A549 (cell line): ENCODE measurements around the gene MRPS26. TPM values are rescaled to one million over a fixed set of nuclear protein-coding genes. Genes with fewer than 3 reads are reported as not detected.
A peak's percentile ranks its signal among the peaks of the same experiment; 100 is the strongest.

Experiments
- ATAC-seq, 2 experiments: fragments of 200-7000 bp in 1 of 2; fragments of >200 bp in 1 of 2; cut with Nextera tagmentation in 1 of 2; cut with Tn5 transposase in 1 of 2; 3 replicates each; pipeline versions ENCODE4 v1.8.0 to v1.9.1; 2018 to 2020; ENCODE audit warnings: mild to moderate bottlenecking in 1 of 2, moderate library complexity in 1 of 2
- CTCF ChIA-PET: fragments of 300-600 bp; sonication (Branson Sonifier 250); formaldehyde crosslinking; extraction: SDS; loops from one replicate; lab custom pipeline; 2021; ENCODE audit warnings: antibody characterized with exemption, inconsistent platforms; lab: Yijun Ruan, JAX
- POLR2A ChIA-PET: fragments of 350-600 bp; formaldehyde crosslinking; extraction: SDS; loops from one replicate; lab custom pipeline; 2021; ENCODE audit warnings: antibody characterized with exemption, inconsistent platforms; lab: Yijun Ruan, JAX
- DNase-seq, 2 experiments: peaks; one replicate each; pipeline versions ENCODE4 v3.0.0 to v3.0.0-alpha.2; 2011 to 2016; ENCODE audit warnings: low read depth in 1 of 2, low spot score in 1 of 2
- FAIRE-seq: peaks from 2 replicates; lab custom pipeline; 2011; peaks lifted over from hg19 to GRCh38; lab: Jason Lieb, UNC
- H3K27ac ChIP-seq, 2 experiments: fragments of >200 bp; sonication (Bioruptor Twin); formaldehyde crosslinking; 3 replicates each; pipeline ENCODE4 v1.5.1; 2016 to 2017
- H3K4me1 ChIP-seq: fragments of >200 bp; sonication (Bioruptor Twin); formaldehyde crosslinking; 3 replicates; pipeline ENCODE4 v1.6.1; 2016
- H3K4me2 ChIP-seq: fragments of >200 bp; sonication (Bioruptor Twin); formaldehyde crosslinking; 3 replicates; pipeline ENCODE4 v1.6.1; 2016
- H3K4me3 ChIP-seq: fragments of >200 bp; sonication (Bioruptor Twin); formaldehyde crosslinking; 3 replicates; pipeline ENCODE4 v1.5.1; 2016
- H3K9me3 ChIP-seq: fragments of >200 bp; sonication (Bioruptor Twin); formaldehyde crosslinking; 3 replicates; pipeline ENCODE4 v1.6.1; 2016
- CEBPB ChIP-seq, 2 experiments: fragments of >200 bp in 1 of 2; sonication (Bioruptor Twin) in 1 of 2; formaldehyde crosslinking in 1 of 2; IDR thresholded peaks; 2 replicates each; pipeline ENCODE4 v1.6.1; 2012 to 2016
- EHMT2 ChIP-seq: fragments of 200-600 bp; sonication (generic); IDR thresholded peaks from 2 replicates; pipeline ENCODE4 v1.6.1; 2016; ENCODE audit warnings: antibody characterized with exemption, low read depth, mild to moderate bottlenecking, moderate library complexity
- HEYL ChIP-seq: fragments of 250-450 bp; sonication (Bioruptor Pico); IDR thresholded peaks from 2 replicates; pipeline ENCODE4 v1.8.0; 2021; ENCODE audit warnings: mild to moderate bottlenecking, moderate library complexity
- HMGXB4 ChIP-seq: fragments of 250-450 bp; sonication (Bioruptor Pico); IDR thresholded peaks from 2 replicates; pipeline ENCODE4 v1.5.0; 2021; ENCODE audit warnings: mild to moderate bottlenecking, moderate library complexity, borderline replicate concordance
- HOXA7 ChIP-seq: fragments of 250-450 bp; sonication (Bioruptor Pico); IDR thresholded peaks from 2 replicates; pipeline ENCODE4 v1.5.0; 2020; ENCODE audit warnings: mild to moderate bottlenecking, moderate library complexity
- HOXB13 ChIP-seq: fragments of 250-450 bp; sonication (Bioruptor Pico); IDR thresholded peaks from 2 replicates; pipeline ENCODE4 v1.5.0; 2020; ENCODE audit warnings: low read depth, mild to moderate bottlenecking, moderate library complexity
- KDM5A ChIP-seq: fragments of 200-600 bp; sonication (generic); IDR thresholded peaks from 2 replicates; pipeline ENCODE4 v1.6.1; 2016; ENCODE audit warnings: antibody characterized with exemption, mild to moderate bottlenecking
- MAFK ChIP-seq: fragments of 450-650 bp; IDR thresholded peaks from 2 replicates; pipeline ENCODE4 v1.6.1; 2014; ENCODE audit not compliant: partially characterized antibody
- MAZ ChIP-seq: fragments of 150-350 bp; IDR thresholded peaks from 2 replicates; pipeline ENCODE4 v1.6.1; 2014; ENCODE audit warnings: antibody characterized with exemption, low read depth, low read length, borderline replicate concordance
- NPAS2 ChIP-seq: fragments of 250-450 bp; sonication (Bioruptor Pico); IDR thresholded peaks from 2 replicates; pipeline ENCODE4 v1.8.0; 2022; ENCODE audit warnings: mild to moderate bottlenecking, moderate library complexity, borderline replicate concordance
- PBX3 ChIP-seq: IDR thresholded peaks from 2 replicates; pipeline ENCODE4 v1.6.1; 2012
- RAD21 ChIP-seq, 2 experiments: fragments of >200 bp in 1 of 2; sonication (Bioruptor Twin) in 1 of 2; formaldehyde crosslinking in 1 of 2; IDR thresholded peaks in 1 of 2; conservative IDR thresholded peaks in 1 of 2; 2 replicates in 1 of 2; 3 replicates in 1 of 2; pipeline ENCODE4 v1.6.1; 2012 to 2018; ENCODE audit warnings: inconsistent platforms in 1 of 2
- RCOR1 ChIP-seq: fragments of 150-350 bp; IDR thresholded peaks from 2 replicates; pipeline ENCODE4 v1.6.1; 2014; ENCODE audit warnings: antibody characterized with exemption, low read length, low read depth
- REST ChIP-seq: fragments of 200-600 bp; sonication (generic); IDR thresholded peaks from 2 replicates; pipeline ENCODE4 v1.6.1; 2016; ENCODE audit warnings: antibody characterized with exemption, mild to moderate bottlenecking, moderate library complexity
- RFX5 ChIP-seq: fragments of 450-650 bp; IDR thresholded peaks from 2 replicates; pipeline ENCODE4 v1.7.1; 2014; ENCODE audit warnings: antibody characterized with exemption, mild to moderate bottlenecking, moderate library complexity
- RNF2 ChIP-seq: fragments of 200-600 bp; sonication (generic); IDR thresholded peaks from 2 replicates; pipeline ENCODE4 v1.6.1; 2016; ENCODE audit warnings: low read depth, mild to moderate bottlenecking, antibody characterized with exemption, moderate library complexity, borderline replicate concordance
- SMC3 ChIP-seq: fragments of >200 bp; sonication (Bioruptor Twin); formaldehyde crosslinking; IDR thresholded peaks from 3 replicates; pipeline ENCODE4 v1.6.1; 2018; ENCODE audit warnings: inconsistent platforms
- ZSCAN20 ChIP-seq: fragments of 250-450 bp; sonication (Bioruptor Pico); IDR thresholded peaks from 2 replicates; pipeline ENCODE4 v1.8.0; 2022; ENCODE audit warnings: mild to moderate bottlenecking, moderate library complexity
- WGBS: methylation state at CpG from one replicate; pipeline ENCODE4 v1.1.6; 2017; ENCODE audit errors: missing lambda C conversion rate; 5-methylcytosine and 5-hydroxymethylcytosine counted together
- polyA plus RNA-seq, 4 experiments: library from polyadenylated mRNA; depleted of rRNA in 3 of 4; stranded (reverse); fragments of >200 nt; fragmentation: RNase III in 1 of 4; extraction: RNeasy Plus Mini Kit Qiagen cat#74134 plus additional on column Dnase treatment in 1 of 4; gene quantifications; 2 replicates in 3 of 4; 3 replicates in 1 of 4; pipeline ENCODE4 v1.2.3, GENCODE V29; 2011 to 2017
- TF ChIP-seq, protein P1 (sequence below): fragments of >200 bp; sonication (Bioruptor Twin); formaldehyde crosslinking; IDR thresholded peaks from 3 replicates; pipeline ENCODE4 v1.5.1; 2016
- TF ChIP-seq, protein P2 (sequence below): IDR thresholded peaks from 2 replicates; pipeline ENCODE4 v1.6.1; 2012; ENCODE audit warnings: low read depth, borderline replicate concordance
- TF ChIP-seq, protein P3 (sequence below): fragments of >200 bp; sonication (Bioruptor Twin); formaldehyde crosslinking; IDR thresholded peaks from 2 replicates; pipeline ENCODE4 v1.6.1; 2016

MRPS26 gene
- polyA plus RNA-seq, 2 of the 4 experiments (the other 2 are of a cell fraction) = 69.4 to 111 TPM

DNA sequence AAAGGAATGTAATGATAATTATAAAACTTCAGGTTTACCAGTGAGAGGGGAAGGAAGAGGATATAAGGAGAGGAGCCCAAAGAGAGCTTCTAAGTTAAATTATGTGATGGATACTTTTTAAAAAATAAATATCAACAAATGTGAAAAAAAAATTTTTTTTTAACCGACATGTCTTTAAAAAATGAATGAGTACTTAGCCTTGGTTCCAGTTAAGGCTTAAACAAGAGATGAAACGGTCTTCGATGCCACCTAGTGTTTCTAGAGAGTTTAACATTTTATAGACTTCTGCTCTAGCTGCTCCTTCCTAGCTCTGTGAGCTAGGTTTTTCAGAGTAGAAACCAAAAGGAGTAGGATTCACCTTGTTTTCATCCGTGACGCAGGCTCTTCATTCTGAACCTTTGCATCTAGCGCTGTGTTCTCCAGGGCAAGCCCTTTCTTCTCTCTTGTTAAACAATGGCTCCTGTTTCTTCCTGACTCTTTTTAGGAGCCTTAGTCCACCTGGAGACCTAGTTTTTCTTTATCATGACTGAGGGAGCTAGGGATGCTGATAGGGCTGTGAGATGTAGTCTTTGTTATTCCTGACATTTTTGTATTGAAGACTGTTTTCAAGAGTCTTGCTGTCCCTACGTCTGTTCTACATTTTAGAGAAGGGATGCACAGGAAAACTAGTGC, 44.9 kb upstream of the MRPS26 start:
- POLR2A ChIA-PET = interaction anchor here (1.0 to 1.6 kb wide), 2 partner anchors 128 to 530 kb away, joined by 3 to 8 read pairs; partner anchors contain the start of genes PTPRA and SNRPB
- H3K27ac ChIP-seq = no peak overlapping the region
- WGBS = 22% methylated on average over 7 of the region's 7 CpGs
- TF ChIP-seq KDM5A (no peak), NPAS2 (CRISPR knock-in tag) (no peak), HMGXB4 (no peak), REST (no peak), MAZ (no peak), PBX3 (no peak), SMC3 (peak; percentile 84), HOXA7 (no peak), RAD21 (conservative IDR thresholded peaks at IDR 0.05 in 1 of 2, IDR thresholded peaks at IDR 0.05 in 1 of 2) (peak; percentile 86 to 89)
- TF ChIP-seq, protein P1, sequence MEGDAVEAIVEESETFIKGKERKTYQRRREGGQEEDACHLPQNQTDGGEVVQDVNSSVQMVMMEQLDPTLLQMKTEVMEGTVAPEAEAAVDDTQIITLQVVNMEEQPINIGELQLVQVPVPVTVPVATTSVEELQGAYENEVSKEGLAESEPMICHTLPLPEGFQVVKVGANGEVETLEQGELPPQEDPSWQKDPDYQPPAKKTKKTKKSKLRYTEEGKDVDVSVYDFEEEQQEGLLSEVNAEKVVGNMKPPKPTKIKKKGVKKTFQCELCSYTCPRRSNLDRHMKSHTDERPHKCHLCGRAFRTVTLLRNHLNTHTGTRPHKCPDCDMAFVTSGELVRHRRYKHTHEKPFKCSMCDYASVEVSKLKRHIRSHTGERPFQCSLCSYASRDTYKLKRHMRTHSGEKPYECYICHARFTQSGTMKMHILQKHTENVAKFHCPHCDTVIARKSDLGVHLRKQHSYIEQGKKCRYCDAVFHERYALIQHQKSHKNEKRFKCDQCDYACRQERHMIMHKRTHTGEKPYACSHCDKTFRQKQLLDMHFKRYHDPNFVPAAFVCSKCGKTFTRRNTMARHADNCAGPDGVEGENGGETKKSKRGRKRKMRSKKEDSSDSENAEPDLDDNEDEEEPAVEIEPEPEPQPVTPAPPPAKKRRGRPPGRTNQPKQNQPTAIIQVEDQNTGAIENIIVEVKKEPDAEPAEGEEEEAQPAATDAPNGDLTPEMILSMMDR = peak; percentile 92
- TF ChIP-seq, protein P2, sequence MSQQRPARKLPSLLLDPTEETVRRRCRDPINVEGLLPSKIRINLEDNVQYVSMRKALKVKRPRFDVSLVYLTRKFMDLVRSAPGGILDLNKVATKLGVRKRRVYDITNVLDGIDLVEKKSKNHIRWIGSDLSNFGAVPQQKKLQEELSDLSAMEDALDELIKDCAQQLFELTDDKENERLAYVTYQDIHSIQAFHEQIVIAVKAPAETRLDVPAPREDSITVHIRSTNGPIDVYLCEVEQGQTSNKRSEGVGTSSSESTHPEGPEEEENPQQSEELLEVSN = no peak
- no peak overlapping the region for H3K4me2 ChIP-seq
- FAIRE-seq = peak; percentile 96
- DNase-seq = peak; percentile 60 to 80
- CTCF ChIA-PET = interaction anchor here (0.5 to 2.9 kb wide), 56 partner anchors 8 to 538 kb away, joined by 3 to 31 read pairs (median 4); partner anchors contain the start of gene PTPRA
- no peaks in the 10 kb centered on the region for H3K4me1 ChIP-seq
- ATAC-seq = peak; percentile 98 to 99
- no peaks in the 10 kb centered on the region for H3K9me3 ChIP-seq
- no peak overlapping the region for H3K4me3 ChIP-seq

DNA sequence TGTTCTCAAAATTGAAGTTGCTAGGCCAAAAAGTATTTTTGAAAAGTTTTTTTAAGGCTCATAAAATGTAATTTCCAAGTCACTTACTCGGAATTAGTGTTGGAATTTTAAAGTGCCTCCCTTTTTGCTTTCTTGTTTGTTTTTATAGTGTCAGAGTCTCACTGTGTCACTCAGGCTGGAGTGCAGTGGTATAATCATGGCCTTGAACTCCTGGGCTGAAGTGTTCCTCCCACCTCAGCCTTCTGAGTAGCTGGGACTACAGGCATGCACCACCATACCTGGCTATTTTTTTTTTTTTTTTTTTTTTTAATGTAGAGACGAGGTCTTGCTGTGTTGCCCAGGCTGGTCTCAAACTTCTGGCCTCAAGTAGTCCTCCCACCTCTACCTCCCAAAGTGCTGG, 42.4 kb upstream of the MRPS26 start:
- CTCF ChIA-PET = interaction anchor here (0.6 to 1.7 kb wide), 6 partner anchors 112 to 300 kb away, joined by 3 to 6 read pairs (median 4); no protein-coding TSS in a partner anchor
- TF ChIP-seq HEYL (CRISPR knock-in tag) (no peak), MAFK (no peak), RFX5 (no peak), EHMT2 (no peak), PBX3 (no peak), HOXB13 (no peak), CEBPB (IDR thresholded peaks at IDR 0.05) (no peak), RNF2 (no peak), ZSCAN20 (CRISPR knock-in tag) (no peak), RCOR1 (no peak)
- TF ChIP-seq, protein P1 = no peak
- TF ChIP-seq, protein P3, sequence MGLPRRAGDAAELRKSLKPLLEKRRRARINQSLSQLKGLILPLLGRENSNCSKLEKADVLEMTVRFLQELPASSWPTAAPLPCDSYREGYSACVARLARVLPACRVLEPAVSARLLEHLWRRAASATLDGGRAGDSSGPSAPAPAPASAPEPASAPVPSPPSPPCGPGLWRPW = no peak

More for the DNA sequence above, 42.4 kb upstream of the MRPS26 start:
- POLR2A ChIA-PET = no interaction called here
- no peak overlapping the region for H3K4me3 ChIP-seq
- H3K4me2 ChIP-seq = no peak overlapping the region
- H3K9me3 ChIP-seq = no peaks in the 10 kb centered on the region
- WGBS = 76% methylated on average over 2 of the region's 2 CpGs
- ATAC-seq (no peak), DNase-seq (no peak), FAIRE-seq (no peak)
- no peak overlapping the region for H3K27ac ChIP-seq
- H3K4me1 ChIP-seq = no peaks in the 10 kb centered on the region
